Measurements from ENCODE around the gene ANP32A.
A peak's percentile ranks its signal among the peaks of the same experiment; 100 is the strongest.

ANP32A gene

GRCh38 chr15:68802373-68802772 is 18.3 kb downstream of the ANP32A start:
- in situ Hi-C loops (cut with HindIII; ENCODE audit: low pct_unique_long_range_greater_than_20kb, low sequenced_read_pairs) = no loop called here
- DNase-seq (ENCODE audit: low read depth in 1 of 2, low spot score in 1 of 2) = no peak
- no peak for TF ChIP-seq JUND (IDR thresholded peaks at IDR 0.05; ENCODE audit: low read depth)

- TF ChIP-seq JUND (IDR thresholded peaks at IDR 0.05; ENCODE audit: low read depth) = no peak
- no peak for DNase-seq (ENCODE audit: low read depth in 1 of 2, low spot score in 1 of 2)
- in situ Hi-C loops (cut with HindIII; ENCODE audit: low pct_unique_long_range_greater_than_20kb, low sequenced_read_pairs) = no loop called here
Measured at GRCh38 chr15:68801572-68802148, 19.0 kb downstream of the ANP32A start.

- no peak for TF ChIP-seq JUND (IDR thresholded peaks at IDR 0.05; ENCODE audit: low read depth)
- no peak for DNase-seq (ENCODE audit: low read depth in 1 of 2, low spot score in 1 of 2)
- in situ Hi-C loops (cut with HindIII; ENCODE audit: low pct_unique_long_range_greater_than_20kb, low sequenced_read_pairs) = no loop called here
Measured at GRCh38 chr15:68800875-68801274, 19.8 kb downstream of the ANP32A start.

- in situ Hi-C loops (cut with HindIII; ENCODE audit: low pct_unique_long_range_greater_than_20kb, low sequenced_read_pairs) = no loop called here
Measured at GRCh38 chr15:68798346-68799094, 22.2 kb downstream of the ANP32A start.

GRCh38 chr15:68797599-68798345 is 22.9 kb downstream of the ANP32A start:
- no peak for DNase-seq (ENCODE audit: low read depth in 1 of 2, low spot score in 1 of 2)
- no peak for TF ChIP-seq JUND (IDR thresholded peaks at IDR 0.05; ENCODE audit: low read depth)
- in situ Hi-C loops (cut with HindIII; ENCODE audit: low pct_unique_long_range_greater_than_20kb, low sequenced_read_pairs) = no loop called here

More at GRCh38 chr15:68798346-68799094, 22.2 kb downstream of the ANP32A start:
- TF ChIP-seq JUND (IDR thresholded peaks at IDR 0.05; ENCODE audit: low read depth) = no peak
- DNase-seq (ENCODE audit: low read depth in 1 of 2, low spot score in 1 of 2) = no peak

- no peak for TF ChIP-seq JUND (IDR thresholded peaks at IDR 0.05; ENCODE audit: low read depth)
- in situ Hi-C loops (cut with HindIII; ENCODE audit: low pct_unique_long_range_greater_than_20kb, low sequenced_read_pairs) = no loop called here
- no peak for DNase-seq (ENCODE audit: low read depth in 1 of 2, low spot score in 1 of 2)
Measured at GRCh38 chr15:68797191-68797590, 23.5 kb downstream of the ANP32A start.

GRCh38 chr15:68796576-68796975 is 24.1 kb downstream of the ANP32A start:
- no peak for DNase-seq (ENCODE audit: low read depth in 1 of 2, low spot score in 1 of 2)
- in situ Hi-C loops (cut with HindIII; ENCODE audit: low pct_unique_long_range_greater_than_20kb, low sequenced_read_pairs) = no loop called here
- TF ChIP-seq JUND (IDR thresholded peaks at IDR 0.05; ENCODE audit: low read depth) = no peak

- peak; percentile 77 to 97 for DNase-seq (ENCODE audit: low read depth in 1 of 2, low spot score in 1 of 2)
- TF ChIP-seq JUND (IDR thresholded peaks at IDR 0.05; ENCODE audit: low read depth) = no peak
- in situ Hi-C loops (cut with HindIII; ENCODE audit: low pct_unique_long_range_greater_than_20kb, low sequenced_read_pairs) = no loop called here
Measured at GRCh38 chr15:68795298-68795848, 25.3 kb downstream of the ANP32A start.

- TF ChIP-seq JUND (IDR thresholded peaks at IDR 0.05; ENCODE audit: low read depth) = no peak
- no peak for DNase-seq (ENCODE audit: low read depth in 1 of 2, low spot score in 1 of 2)
- in situ Hi-C loops (cut with HindIII; ENCODE audit: low pct_unique_long_range_greater_than_20kb, low sequenced_read_pairs) = no loop called here
Measured at GRCh38 chr15:68794863-68795262, 25.8 kb downstream of the ANP32A start.

GRCh38 chr15:68794307-68794706 is 26.4 kb downstream of the ANP32A start:
- no peak for DNase-seq (ENCODE audit: low read depth in 1 of 2, low spot score in 1 of 2)
- no peak for TF ChIP-seq JUND (IDR thresholded peaks at IDR 0.05; ENCODE audit: low read depth)
- in situ Hi-C loops (cut with HindIII; ENCODE audit: low pct_unique_long_range_greater_than_20kb, low sequenced_read_pairs) = no loop called here

GRCh38 chr15:68793776-68794175 is 26.9 kb downstream of the ANP32A start:
- TF ChIP-seq JUND (IDR thresholded peaks at IDR 0.05; ENCODE audit: low read depth) = no peak
- in situ Hi-C loops (cut with HindIII; ENCODE audit: low pct_unique_long_range_greater_than_20kb, low sequenced_read_pairs) = no loop called here
- no peak for DNase-seq (ENCODE audit: low read depth in 1 of 2, low spot score in 1 of 2)

- in situ Hi-C loops (cut with HindIII; ENCODE audit: low pct_unique_long_range_greater_than_20kb, low sequenced_read_pairs) = no loop called here
- no peak for TF ChIP-seq JUND (IDR thresholded peaks at IDR 0.05; ENCODE audit: low read depth)
- DNase-seq (ENCODE audit: low read depth in 1 of 2, low spot score in 1 of 2) = peak; percentile 49 to 75
Measured at GRCh38 chr15:68792901-68793766, 27.6 kb downstream of the ANP32A start.
